Stimulated activated CD8-positive, alpha-beta memory T cell treated with anti-CD3 and anti-CD28 coated beads, Interleukin-7, amount 100 ng/mL, for 24 hours (primary cell): ENCODE data around the gene LIPC.
A peak's percentile ranks its signal among the peaks of the same experiment; 100 is the strongest.

Experiments used
- DNase-seq: peaks from one replicate; pipeline ENCODE4 v3.0.0-alpha.2; 2020; ENCODE audit warnings: low read depth

LIPC gene

DNA sequence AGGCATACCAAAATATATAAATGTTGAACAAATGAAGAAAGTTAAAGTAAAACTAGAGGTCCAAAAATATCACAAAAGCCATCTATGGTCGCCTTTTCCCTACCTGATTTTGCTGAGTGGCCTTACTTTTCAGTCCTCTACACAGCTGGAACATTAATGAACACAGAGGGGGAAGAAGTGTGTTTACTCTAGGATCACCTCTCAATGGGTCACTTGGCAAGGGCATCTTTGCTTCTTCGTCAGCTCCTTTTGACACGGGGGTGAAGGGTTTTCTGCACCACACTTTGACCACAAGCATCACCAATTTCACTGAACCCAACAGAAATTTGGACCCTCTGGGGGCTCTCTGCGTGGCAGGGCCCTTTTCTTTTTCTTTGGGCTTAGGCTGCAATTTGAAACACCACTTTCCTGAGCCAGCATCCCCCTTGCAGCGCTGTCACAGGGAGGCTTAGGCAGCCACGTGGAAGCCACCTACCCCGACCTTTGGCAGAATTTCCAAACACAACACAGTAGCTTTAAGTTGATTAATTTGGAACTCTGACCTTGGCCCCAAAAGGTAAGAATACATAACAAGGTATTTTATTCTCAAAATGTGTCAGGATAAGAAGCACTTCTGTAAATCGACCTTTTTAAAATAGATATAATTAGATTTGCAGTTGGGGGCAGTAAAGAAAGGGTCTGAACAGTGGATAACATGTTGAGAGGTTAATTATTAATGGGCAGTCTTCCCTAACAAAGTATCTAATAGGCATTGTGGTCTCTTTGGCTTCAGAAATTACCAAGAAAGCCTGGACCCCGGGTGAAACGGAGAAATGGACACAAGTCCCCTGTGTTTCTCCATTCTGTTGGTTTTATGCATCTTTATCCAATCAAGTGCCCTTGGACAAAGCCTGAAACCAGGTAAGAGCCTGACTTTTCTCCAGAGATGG is at the start of gene LIPC:
Gene LIPC, plus strand, starts transcription at position 771 of the 929 bp plus-strand sequence. Its CDS starts 42 bp downstream, at position 813.
- no peak for DNase-seq

DNA sequence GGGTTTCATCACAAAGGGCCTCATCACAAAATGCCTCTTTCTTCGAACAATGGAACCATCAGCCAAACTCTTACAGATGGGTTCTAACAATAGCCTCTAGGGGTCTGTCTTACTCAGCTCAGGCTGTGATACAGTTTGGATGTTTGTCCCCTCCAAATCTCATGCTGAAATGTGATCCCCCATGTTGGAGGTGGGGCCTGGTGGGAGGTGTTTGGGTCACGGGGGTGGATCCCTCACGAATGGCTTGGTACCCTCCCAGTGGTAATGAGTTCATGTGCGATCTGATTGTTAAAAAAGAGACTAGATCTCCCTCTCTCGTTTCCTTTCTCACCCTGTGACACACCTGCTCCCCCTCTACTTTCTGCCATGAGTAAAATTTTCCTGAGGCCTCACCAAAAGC is 47.9 kb upstream of the LIPC start:
- peak; percentile 15 for DNase-seq

DNA sequence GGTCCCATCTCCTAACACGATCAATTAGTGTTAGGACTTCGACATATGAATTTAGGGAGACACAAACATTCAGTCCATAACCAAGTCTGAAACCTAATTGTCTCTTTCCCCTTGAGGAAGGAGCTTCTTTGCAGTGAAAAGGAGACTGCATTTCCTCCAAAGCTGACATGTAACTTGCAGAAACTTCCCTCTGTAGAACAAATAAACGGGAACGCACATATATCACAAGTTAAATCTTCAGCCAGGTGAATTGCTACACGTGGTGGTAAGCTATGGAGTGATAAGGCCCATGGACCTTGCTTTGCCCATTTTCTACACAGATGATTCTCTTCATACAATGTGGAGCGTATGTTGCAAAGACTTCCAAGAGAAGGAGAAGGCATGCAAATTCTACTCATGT is 47.1 kb upstream of the LIPC start:
- DNase-seq: no peak

DNA sequence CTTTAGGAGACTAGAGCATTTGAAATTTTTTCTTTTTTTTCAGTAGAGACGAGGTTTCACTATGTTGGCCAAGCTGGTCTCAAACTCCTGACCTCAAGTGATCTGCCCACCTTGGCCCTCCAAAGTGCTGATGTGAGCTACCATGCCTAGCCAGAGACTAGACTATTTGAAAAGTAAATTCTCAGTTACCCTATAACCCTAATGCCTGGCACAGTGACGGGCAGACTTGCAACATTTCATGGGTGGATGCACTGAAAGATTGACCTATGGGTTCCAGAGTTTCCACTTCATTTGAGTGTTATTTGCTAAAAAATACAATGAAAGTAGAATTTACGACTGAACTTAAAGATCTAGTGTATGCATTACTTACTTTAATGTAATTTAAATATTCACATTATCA is 45.7 kb upstream of the LIPC start:
- no peak for DNase-seq

DNA sequence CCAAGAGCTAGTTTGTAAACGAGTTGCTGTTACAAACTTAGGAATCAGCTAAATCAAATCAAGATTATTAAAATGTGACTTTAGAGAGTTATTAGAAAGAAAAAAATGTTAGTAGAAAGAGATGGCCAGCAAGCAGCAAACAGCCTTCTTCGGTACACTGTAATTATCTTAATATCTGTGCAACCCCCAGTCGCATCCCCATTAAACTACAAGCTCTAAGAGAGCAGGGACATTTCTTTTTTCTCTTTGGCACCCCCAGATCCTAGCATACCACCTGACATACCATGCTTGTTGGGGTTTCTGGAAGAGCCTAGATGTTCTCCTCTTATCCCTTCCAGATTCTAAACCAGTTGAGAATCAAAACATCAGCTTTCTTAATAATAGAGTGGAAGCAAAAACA is 45.1 kb upstream of the LIPC start:
- no peak for DNase-seq

DNA sequence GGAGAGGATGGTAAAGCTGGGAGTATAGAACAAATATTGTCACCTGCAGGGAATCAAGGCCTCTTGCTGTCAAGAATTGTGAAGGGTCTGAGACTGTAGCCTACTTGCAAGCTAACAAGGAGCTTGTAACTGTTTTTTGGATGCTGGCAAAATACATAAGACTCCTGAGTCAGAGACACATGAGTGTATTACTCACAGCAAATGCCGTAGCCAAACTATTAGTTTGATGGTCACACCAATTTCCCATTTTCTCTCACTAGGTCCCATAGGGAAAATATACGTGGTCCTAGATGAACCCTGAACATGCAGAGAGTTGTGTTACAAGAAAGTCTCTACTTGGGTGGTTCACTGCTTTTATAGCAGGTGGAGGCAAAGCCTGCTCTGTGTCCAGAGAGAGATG is 44.7 kb upstream of the LIPC start:
- no peak for DNase-seq

DNA sequence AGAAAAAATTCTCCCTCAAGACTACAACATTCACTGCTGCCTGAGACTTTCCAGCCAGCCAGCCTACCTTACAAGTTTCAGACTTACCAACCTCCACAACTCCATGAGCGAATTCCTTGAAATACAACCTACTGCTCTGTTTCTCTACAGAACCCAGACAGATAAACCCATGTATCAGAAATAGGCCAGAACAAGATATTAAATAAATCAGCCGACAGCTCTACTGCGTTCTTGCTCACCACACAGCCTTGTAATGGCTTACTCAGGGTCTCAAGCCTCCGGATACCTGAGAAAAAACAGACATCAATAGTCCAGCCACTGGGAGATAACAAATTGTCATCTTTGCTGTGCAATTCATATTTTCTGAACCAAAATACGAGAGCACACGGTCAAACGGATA is 43.6 kb upstream of the LIPC start:
- no peak for DNase-seq

DNA sequence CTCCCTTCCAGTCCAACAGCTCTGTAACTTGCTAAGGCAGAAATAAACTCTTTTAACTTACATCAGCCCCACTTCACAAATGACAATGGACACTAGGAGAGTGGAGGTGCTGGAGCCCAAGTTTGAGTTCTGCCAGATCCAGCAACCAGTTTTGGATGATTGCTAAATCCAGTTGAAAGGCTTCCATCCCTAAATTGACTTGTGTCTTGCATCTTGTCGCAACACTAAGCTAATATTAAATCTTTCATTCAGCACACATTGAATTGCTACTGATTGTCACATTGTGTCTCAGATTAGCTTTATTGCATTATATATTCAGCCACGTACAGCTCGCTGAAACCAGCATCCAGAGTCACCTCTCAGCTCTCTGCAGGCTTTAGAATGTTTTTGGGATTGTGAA is 41.7 kb upstream of the LIPC start:
- no peak for DNase-seq

DNA sequence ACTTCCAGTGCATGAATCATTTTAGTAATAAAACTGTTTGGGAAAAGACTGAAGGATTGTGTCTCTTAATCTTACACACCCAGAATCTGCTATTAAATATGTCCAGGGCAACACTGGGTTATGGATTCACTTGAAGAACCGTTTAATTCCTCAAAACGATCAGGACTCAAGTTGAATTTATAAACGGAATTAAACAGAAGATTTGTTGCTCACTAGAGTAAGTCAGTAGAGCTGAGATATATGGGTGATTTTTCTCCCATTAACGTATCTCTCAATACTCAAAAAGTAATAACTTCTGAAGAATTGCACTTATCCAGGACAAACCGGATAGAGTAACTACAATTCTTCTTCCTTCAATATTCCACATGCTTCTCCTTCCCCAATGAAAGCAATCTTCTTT is 41.1 kb upstream of the LIPC start:
- no peak for DNase-seq

DNA sequence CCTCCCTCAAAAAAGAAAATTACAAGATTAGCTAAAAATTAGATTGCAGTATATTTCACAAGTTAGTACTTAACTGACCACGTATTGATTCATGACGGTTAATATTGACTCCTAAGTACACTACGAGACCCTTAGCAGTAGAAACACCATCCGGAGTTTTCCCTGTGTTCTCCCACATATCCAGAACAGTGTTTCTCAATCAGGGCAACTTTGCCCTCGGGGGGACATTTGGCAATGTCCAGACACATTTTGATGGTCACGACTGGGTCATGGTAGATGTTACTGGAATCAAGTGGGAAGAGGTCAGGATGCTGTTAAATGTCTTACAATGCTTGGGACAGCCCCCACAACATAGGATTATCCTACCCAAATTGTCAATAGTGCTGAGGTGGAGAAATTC is 40.7 kb upstream of the LIPC start:
- no peak for DNase-seq

DNA sequence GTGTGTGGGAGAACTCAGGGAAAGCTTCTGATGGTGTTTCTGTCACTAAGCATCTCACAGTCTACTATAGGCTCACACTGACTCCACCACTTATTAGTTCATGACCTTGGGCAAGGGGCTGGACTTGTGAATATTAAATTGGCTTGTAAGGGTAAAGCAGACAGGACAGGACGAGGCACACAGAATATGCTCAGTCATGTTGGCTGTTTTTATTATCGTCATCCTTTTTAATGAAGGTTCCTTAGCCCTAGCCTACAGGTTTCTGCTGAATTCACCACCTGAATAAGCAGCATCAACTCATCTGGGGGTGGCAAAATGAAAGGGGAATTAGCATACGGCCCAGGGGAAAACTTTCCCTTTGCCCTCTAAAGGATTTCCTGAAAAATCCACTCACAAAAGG is 39.6 kb upstream of the LIPC start:
- DNase-seq: no peak

DNA sequence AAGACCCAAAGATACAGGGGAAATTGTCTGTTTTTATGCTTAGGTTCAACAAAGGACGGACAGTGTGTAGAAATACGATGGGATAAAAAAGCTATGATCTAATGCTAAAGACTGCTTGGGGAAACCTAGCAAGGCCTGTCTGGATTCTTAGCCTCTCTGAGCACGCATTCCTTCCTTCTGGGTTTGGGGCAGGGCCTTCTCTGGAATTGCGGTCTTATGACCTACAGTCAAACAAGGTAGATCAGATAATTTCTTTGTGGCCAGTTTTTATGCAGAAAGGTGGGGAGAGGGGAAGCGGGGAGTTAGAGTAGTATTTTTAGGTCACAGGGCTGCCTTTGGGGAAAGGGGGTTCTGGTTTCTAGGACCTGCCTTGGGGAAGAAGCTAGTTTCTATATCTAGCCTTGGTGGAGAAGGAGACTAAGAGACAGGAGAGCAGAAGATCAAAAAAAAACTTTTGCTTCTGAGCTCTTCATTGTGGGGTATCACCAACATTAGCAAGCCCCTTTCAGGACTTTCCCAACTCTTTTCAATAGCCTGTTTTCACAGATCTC is 39.1 kb upstream of the LIPC start:
- no peak for DNase-seq

DNA sequence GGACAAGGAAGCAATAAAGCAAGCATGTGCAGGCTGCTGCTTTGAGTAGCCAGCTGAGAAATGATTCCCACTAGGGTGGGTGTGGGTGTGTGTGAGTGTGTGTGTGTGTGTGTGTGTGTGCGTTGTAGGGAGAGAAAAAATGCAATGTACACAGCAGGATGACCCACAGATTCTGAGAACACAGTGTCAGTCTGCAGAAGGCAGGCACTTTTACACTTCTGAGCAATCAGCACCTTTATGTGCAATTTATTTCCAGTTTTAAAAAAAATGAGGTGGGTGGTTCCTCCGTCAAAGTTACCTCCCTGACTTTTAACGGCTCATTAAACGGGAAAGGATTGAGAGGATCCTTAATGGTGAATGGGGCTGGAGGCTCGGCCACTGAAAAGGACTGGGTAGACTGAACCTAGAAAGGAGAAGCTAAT is 38.5 kb upstream of the LIPC start:
- DNase-seq: no peak

DNA sequence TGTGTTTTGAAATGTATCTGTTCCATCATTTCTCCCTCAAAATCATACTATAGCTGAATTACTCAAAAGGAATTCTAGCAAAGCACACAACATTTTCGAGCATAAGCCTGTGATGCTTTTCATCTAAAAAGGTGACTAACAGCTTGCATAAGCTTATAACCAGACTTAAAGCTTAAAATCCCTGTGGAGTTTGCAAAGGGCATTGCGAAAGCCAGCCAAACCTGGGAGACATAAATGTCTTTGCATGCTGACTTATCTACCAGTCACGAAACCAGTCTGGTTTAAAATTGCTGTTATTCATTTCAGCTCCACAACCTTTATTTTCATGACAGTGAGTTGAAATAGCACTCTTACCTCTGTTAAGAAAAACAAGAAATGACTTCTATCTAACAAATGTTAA is 35.6 kb upstream of the LIPC start:
- no peak for DNase-seq

DNA sequence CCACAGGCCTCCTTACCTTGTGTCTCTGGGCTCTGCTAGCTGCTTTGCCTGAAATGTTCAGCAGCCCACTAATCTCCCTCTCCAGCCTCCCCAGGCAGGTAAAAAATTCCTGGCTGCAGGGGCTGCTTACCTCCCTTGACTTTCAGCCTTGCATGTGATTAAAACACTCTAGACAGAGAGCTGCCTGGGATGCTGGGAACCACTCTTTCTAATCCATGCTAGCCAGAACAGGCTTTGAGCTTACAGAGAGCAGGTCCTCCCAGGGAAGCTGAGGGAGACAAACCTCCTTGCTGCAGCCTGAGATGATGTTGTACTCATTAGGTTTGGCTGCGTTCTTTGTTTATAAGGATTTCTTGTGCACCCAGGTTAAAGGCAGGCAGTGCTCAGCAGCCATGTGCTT is 33.7 kb upstream of the LIPC start:
- no peak for DNase-seq

DNA sequence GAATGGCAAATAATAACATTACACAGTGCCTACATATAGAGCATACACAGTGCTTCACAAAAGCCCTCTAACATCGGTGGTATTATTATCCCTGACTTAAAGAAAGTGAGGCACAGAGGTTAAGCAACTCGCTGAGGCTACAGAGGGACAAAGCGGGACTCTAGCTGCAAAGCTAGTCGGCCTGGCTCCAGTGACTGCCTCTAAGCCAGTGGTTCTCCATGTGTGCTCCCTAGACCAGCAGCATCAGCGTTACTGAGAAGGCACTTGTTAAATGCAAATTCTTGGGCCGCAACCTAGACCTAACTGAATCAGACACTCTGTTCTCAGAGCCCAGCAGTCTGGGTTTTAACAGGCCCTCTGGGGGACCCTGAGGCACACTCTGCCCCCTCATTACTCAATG is 33.1 kb upstream of the LIPC start:
- no peak for DNase-seq

DNA sequence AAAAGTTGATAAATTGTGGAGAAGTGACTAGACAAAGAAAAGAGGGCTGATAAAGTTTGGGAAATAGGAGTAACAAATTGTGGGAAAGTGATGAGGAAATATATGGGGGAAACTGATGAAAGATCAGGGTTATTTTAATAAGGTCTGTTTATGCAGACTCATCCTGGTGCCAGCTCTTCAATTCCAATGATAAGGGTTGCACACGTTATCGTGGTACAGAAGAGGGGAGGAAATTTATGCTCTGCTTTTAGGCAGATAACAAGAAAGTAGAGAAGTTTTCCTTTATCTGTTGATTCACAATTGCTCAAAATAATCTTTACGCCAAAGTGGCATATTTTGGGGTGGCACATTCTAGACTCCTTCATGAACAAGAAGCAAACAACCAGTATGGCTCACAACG is 32.1 kb upstream of the LIPC start:
- DNase-seq: no peak

DNA sequence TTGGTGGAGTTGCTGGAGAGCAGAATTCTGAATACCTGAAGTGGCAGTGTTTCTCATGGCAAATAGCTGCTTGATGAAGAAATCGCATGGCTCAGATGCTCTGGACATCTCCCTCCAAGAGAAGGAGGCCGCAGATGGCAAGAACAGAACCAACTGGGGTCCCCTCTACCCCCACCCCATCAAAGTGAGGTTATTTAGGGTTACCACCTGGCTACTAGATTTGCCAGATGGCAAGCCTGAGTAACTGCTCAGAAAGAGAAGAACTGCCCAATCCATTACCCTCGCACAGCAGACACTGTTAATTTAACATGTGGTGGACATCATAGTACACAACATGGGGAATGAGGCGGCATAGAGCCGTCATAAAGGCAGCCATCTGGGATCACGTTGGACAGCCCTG is 30.5 kb upstream of the LIPC start:
- DNase-seq: no peak

DNA sequence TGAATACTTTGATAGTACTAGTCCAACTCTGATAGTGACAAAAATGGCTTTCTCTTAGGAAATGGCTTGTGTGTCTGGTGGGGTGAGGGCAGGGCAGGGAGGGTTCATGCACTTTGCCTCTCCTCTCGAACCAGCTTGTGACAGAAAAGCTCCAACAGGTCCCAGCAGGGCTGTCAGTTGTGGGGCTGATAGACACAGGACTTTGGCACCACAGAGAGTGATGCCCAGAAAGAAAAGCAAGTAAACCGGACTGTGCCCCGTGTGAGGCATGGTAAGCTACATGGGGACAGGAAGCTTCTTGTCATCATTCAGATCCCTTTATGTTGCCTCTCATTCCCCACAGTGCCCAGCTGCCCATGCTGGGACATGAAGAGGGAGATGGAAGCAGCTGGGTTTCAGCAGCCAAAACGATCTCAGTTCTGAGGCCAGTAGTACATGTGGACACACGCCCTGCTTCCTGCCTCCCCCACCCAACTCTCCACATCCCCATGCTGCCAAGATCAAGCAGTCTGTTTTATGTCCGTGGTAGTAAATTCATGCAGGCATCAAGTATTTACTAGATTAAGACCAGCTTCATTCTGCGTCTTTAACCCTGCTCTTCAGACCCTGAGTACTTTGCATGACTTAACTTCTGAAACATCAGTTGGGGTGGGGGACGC is 29.7 kb upstream of the LIPC start:
- no peak for DNase-seq

DNA sequence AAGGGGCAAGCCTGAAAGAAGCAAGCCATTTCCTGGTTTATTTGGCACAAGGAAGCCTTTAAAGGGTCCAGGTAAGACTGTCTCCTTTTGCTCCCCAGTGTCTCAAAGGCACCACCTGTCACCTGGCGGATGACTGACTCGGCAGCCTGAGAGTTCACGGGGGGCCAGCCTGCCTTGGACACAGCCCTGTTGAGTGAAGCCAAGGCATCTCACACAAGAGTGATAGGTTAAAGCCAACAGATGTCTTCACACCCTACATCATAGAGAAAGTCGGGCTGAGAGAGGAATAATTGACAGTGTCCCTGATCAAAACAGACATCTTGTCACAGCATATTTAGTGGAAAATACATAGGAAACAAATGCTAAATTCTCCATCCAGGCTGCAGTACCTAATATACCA is 28.2 kb upstream of the LIPC start:
- DNase-seq: no peak

DNA sequence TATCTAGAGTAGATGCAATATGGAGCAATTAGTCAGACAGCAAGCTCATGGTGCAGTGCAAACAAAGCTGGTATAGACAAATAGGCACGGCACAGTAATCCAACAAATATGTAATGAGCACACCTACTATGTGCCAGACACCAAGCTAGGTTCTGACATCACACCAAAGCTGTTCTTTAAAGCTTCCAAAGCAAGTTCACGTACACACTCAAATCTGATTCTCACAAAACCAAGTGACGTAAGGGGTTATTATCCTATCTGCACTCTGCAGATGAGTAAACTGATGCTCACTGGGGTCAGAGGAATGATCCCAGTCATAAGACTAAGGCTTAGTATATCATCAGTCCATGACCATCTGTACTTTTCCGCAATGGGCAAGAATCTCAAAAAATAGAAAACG is 27.8 kb upstream of the LIPC start:
- no peak for DNase-seq

DNA sequence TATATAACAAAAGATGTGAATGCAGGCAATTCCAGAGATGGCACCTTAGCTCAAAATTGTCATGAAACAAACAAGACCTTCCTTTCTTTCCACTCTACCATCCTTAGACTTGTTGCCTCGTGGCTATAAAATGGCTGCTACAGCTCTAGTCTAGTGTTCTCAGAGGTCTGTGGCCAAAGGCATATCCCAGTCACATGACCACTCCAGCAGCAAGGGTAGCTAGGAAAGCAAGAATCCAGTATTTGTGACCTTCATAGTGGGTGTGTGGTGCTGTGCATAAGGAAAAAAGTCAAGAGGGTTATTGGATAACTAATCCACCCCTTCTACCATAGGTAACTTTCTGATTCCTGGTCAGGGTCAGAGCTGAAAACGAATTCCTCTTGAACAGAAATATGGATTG is 27.1 kb upstream of the LIPC start:
- no peak for DNase-seq

DNA sequence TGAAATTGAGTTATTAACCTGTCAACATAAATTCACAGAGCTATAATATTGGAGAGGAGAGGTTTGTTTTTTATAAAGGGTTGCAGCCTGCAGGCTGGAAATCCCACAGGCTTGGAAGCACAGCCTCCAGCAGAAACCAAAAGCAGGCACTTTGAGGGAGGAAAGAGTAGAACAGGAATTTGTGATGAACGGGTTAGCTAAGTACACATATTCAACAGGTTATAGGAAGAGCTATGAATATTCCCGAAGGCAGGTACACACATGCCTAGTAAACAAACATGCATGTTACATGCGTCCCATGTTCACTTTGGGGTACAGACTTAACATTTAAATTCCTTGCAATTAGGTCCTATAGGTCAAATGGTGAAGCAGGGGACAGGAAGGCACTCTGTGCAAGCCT is 25.9 kb upstream of the LIPC start:
- no peak for DNase-seq
